ENCODE results near the gene NTF3.

- TF ChIP-seq CTCF (IDR thresholded peaks at IDR 0.05) (no peak), EP300 (IDR thresholded peaks at IDR 0.05) (no peak)
Observed at GRCh38 chr12:5498076-5498475, 66.2 kb downstream of the NTF3 start.
